Measurements from ENCODE around the gene SCOC.

Gene SCOC

DNA sequence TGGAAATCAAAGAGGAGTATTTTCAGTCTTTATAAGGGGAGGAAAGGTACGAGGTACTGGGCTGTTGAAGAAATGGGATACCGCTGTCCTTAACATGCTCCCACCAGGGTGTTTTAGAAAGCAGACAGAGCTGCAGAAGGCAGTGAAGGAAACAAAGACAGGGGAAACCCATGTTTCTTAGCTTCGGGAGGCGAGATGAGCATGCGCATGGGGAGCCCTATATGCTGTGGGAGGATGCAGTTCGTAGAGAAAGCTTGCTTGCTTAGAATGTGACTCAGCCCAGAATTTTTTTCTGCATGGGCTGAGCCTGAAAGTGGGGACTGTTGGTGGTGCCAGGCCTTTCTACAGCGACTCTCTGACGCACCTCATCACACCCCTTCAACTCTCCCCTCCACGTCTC is 28.8 kb upstream of the SCOC start:
- CTCF ChIA-PET = interaction anchor here (1.4 to 2.1 kb wide), 2 partner anchors 16 to 17 kb away, joined by 3 to 8 read pairs; no protein-coding TSS in a partner anchor

DNA sequence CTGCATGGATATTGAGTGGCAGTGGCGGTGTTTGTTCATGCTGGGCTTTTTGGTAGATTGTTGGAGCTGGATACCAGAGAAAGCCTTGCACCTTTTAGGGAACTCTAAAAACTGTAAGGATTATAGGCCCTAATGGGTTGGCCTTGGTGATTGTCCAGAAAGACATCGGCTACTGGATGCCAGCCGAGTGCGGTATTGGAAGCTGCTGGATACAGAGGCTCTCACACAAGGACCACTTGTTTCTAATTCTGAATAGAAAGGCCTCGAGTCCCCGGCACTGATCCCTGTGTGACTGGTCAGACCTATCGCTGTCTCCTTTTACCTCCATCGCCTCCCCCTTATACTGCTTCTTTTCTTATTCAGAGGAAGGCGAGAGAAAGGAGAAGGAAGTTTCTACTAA is 27.3 kb upstream of the SCOC start:
- TF ChIP-seq, protein P1, sequence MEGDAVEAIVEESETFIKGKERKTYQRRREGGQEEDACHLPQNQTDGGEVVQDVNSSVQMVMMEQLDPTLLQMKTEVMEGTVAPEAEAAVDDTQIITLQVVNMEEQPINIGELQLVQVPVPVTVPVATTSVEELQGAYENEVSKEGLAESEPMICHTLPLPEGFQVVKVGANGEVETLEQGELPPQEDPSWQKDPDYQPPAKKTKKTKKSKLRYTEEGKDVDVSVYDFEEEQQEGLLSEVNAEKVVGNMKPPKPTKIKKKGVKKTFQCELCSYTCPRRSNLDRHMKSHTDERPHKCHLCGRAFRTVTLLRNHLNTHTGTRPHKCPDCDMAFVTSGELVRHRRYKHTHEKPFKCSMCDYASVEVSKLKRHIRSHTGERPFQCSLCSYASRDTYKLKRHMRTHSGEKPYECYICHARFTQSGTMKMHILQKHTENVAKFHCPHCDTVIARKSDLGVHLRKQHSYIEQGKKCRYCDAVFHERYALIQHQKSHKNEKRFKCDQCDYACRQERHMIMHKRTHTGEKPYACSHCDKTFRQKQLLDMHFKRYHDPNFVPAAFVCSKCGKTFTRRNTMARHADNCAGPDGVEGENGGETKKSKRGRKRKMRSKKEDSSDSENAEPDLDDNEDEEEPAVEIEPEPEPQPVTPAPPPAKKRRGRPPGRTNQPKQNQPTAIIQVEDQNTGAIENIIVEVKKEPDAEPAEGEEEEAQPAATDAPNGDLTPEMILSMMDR (IDR thresholded peaks at IDR 0.05; ENCODE audit: control extremely low read depth, extremely low read depth, low read depth, missing control alignments) = no peak
- no peak for DNase-seq (ENCODE audit: extremely low spot score)
- ChIA-PET CTCF (no interaction called here), POLR2A (no interaction called here)

More for the DNA sequence above, 28.8 kb upstream of the SCOC start:
- TF ChIP-seq, protein P1 (IDR thresholded peaks at IDR 0.05; ENCODE audit: control extremely low read depth, extremely low read depth, low read depth, missing control alignments) = no peak
- DNase-seq (ENCODE audit: extremely low spot score) = no peak
- POLR2A ChIA-PET = no interaction called here

DNA sequence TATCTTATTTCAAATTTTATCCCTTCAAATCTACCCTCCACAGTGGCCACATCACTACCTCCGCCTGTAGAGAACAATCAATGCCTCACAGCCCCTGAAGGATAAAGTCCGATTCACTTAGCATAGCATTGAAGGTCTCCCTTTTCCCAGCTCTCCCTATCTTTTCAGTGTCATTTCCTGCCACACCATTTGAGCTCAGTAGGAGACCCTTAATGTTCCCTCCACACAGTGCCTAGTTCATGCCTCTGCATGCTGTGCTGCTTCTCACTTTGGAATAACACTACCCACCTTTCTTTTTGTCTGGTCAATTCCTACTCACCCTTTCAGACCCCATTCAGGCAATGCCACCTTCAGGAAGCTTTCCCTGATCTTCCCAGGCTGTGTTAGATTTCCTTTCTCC is 23.6 kb upstream of the SCOC start:
- DNase-seq (ENCODE audit: extremely low spot score) = no peak
- CTCF ChIA-PET = interaction anchor here (0.8 to 4.0 kb wide), 3 partner anchors 10 to 169 kb away, joined by 3 to 21 read pairs (median 7); no protein-coding TSS in a partner anchor
- TF ChIP-seq, protein P1 (IDR thresholded peaks at IDR 0.05; ENCODE audit: control extremely low read depth, extremely low read depth, low read depth, missing control alignments) = no peak
- POLR2A ChIA-PET = no interaction called here

DNA sequence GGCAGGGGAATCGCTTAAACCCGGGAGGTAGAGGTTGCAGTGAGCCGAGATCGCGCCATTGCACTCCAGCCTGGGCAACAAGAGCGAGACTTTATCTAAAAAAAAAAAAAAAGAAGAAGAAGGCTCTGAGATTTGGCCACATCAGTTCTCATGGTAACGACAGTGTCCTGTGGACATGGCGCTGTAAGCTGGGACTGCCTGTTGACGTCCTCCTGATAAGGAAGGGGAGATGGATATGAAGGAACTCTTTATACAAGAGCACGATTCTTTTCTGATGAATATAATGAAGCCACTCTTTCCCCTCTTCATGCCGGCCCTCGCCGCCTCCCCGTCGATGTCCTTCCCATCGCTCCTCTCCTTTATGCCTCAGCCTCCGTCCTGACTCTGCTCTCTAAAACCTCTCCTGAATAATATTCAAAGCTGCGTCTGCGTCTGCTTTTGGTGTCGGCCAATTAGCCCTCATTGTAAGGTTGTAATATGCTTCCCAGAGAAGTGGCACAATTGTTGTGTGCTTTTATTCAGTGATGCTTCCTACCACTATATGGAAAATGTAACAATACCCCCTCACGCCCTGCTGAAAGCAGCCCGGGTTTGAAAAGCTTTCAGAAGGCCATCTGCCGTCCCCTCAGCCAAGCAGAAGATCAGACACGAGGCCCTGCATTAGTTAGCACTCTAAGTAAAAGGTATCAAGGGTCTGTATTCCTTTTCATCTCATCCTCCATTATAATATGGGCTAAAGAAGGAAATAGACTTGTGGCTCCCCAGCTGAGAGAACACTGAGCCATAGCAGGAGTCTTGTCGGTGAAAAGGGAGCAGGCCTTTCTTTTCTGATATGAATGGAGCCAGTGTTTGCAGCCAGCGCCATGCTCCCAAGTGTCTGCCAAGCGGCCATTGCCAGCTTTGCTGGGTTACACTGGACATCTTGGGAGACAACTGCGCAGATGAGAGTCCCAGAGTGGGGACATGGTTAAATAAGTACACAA is 22.1 kb upstream of the SCOC start:
- CTCF ChIA-PET = interaction anchor here (1.7 to 4.0 kb wide), 3 partner anchors 8 to 24 kb away, joined by 4 to 21 read pairs (median 7); no protein-coding TSS in a partner anchor
- no peak for DNase-seq (ENCODE audit: extremely low spot score)
- POLR2A ChIA-PET = no interaction called here
- TF ChIP-seq, protein P1 (IDR thresholded peaks at IDR 0.05; ENCODE audit: control extremely low read depth, extremely low read depth, low read depth, missing control alignments) = no peak

DNA sequence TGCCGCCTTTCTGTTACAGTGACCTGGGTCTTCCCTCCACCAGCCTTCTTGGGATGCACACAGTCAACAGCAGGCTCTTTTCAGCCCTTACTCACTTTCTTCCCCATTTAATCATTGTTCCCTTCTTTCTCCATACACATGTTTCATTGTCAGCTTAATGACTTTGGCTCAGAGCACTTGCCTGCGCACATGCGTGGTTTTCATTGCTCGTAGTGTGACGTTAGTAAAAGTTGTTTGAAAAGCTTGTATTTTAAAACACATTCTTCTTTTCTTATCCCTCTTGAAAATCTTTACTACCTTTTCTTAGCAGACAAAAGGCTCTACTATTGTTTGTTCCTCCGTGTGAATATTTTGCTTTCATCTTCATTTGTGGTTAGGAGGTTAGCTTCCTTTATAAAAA is 19.7 kb upstream of the SCOC start:
- POLR2A ChIA-PET = no interaction called here
- CTCF ChIA-PET = interaction anchor here (1.2 to 1.3 kb wide), 2 partner anchors 8 to 12 kb away, joined by 3 read pairs; no protein-coding TSS in a partner anchor
- no peak for DNase-seq (ENCODE audit: extremely low spot score)

DNA sequence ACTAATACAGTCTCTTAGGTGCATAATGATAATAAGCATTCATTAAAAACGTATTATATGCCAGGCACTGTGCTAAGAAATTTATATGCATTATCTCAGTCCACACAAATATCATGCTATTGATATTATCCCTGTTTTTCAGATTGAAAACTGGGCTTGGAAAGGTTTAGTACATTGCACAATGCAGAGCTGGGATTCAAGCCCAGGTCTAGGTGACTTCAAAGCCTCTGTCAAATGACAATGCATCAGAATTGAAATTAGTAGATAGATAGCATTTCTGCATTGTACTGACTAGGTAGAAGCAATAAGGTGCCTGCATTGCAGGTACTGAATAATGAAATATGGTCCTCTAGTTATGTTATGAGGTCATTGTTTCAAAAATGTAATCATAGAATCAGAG is 18.2 kb upstream of the SCOC start:
- no peak for DNase-seq (ENCODE audit: extremely low spot score)
- POLR2A ChIA-PET = no interaction called here
- CTCF ChIA-PET = no interaction called here
- TF ChIP-seq, protein P1 (IDR thresholded peaks at IDR 0.05; ENCODE audit: control extremely low read depth, extremely low read depth, low read depth, missing control alignments) = no peak

More for the DNA sequence above, 19.7 kb upstream of the SCOC start:
- TF ChIP-seq, protein P1 (IDR thresholded peaks at IDR 0.05; ENCODE audit: control extremely low read depth, extremely low read depth, low read depth, missing control alignments) = no peak
